Activated naive CD4-positive, alpha-beta T cell treated with anti-CD3 and anti-CD28 coated beads, Interleukin-2, amount 10 ng/mL, durations not matched to agents 7 days and 5 days (primary cell): ENCODE data around the gene HELZ.

Source experiments
- CTCF ChIA-PET: fragments of 350-600 bp; sonication (Branson Sonifier 250); formaldehyde crosslinking; loops from one replicate; lab custom pipeline; 2021; ENCODE audit warnings: antibody characterized with exemption; lab: Charles Lee
- DNase-seq: peaks from one replicate; pipeline ENCODE4 v3.0.0-alpha.2; 2020
- H3K27ac Mint-ChIP-seq: one replicate; pipeline ENCODE4 v1.8.0; 2021; ENCODE audit warnings: mild to moderate bottlenecking, moderate library complexity, mixed read lengths
- H3K27me3 Mint-ChIP-seq: one replicate; pipeline ENCODE4 v1.8.0; 2021; ENCODE audit warnings: mild to moderate bottlenecking, mixed read lengths
- H3K36me3 Mint-ChIP-seq: one replicate; pipeline ENCODE4 v1.8.0; 2021; ENCODE audit warnings: mixed read lengths
- H3K4me1 Mint-ChIP-seq: one replicate; pipeline ENCODE4 v1.8.0; 2021; ENCODE audit warnings: mixed read lengths
- H3K4me3 Mint-ChIP-seq: one replicate; pipeline ENCODE4 v1.8.0; 2021; ENCODE audit warnings: mild to moderate bottlenecking, moderate library complexity, mixed read lengths
- H3K9me3 Mint-ChIP-seq: one replicate; pipeline ENCODE4 v1.8.0; 2021; ENCODE audit warnings: mixed read lengths

Gene HELZ

DNA sequence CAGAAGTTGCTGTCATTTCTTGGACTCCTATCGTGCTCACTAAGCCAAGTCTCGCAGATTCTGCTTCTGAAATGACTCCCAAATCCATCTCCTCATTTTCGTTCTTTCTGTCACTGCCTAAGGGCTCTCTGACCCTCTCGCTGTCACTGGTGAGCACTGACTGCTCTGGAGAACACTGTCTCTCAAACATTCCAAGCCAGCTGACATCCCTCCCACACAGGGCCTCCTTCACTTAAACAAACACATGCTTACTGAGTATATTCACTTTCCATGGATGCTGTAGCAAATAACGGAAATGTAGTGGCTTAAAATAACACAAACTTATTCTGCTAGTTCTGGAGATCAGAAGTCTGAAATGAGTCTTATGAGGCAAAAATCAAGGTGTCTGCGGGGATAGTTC, 181.9 kb downstream of the HELZ start:
- H3K36me3 Mint-ChIP-seq = no peaks in the 10 kb centered on the region
- no peak overlapping the region for H3K4me3 Mint-ChIP-seq
- DNase-seq = no peak
- no peaks in the 10 kb centered on the region for H3K4me1 Mint-ChIP-seq
- no peak overlapping the region for H3K27ac Mint-ChIP-seq
- CTCF ChIA-PET = no interaction called here
- no peaks in the 10 kb centered on the region for H3K27me3 Mint-ChIP-seq
- H3K9me3 Mint-ChIP-seq = no peaks in the 10 kb centered on the region

DNA sequence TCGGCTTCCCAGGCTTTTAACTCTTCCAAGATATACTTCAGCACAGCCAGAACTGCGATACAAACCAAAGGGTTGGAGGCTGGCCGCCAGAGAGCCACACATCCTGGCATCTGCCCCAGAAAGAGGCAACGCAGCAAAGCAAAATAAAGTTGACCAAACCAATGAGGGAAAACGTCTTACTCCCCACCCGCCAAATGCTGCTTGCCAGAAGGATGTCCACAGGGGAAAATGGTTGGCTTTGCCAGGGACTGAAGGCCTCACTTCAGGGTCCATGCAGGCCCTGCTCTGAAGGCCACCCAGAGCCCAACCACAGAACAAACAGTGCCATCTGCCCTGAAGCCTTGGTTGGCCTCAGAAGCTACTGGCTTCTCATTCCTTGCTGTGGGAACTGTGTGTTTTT, 185.6 kb downstream of the HELZ start:
- Mint-ChIP-seq H3K27ac (no peak overlapping the region), H3K27me3 (no peaks in the 10 kb centered on the region), H3K4me1 (no peaks in the 10 kb centered on the region), H3K36me3 (no peaks in the 10 kb centered on the region), H3K4me3 (no peak overlapping the region), H3K9me3 (no peaks in the 10 kb centered on the region)
- no peak for DNase-seq
- CTCF ChIA-PET = no interaction called here

DNA sequence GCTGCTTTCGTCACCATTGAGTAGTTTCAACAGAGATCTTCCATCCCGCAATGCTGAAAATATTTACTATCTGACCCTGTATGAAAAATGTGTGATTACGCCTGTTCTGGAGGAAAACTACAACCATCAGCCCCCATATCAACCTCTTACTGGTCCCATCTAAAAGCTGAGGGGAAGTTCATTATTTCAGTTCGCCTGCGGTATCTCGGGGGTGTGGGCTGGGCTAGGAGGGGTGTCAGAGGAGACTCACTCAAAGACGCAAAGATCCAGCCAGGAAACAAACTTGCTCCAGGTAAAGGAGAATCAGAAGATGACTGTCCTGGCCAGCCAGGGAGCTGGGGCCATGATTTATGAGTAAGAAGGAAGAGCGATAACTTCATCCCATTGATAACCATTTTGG, 187.0 kb downstream of the HELZ start:
- Mint-ChIP-seq H3K9me3 (no peaks in the 10 kb centered on the region), H3K4me3 (no peak overlapping the region), H3K27ac (no peak overlapping the region), H3K36me3 (no peaks in the 10 kb centered on the region), H3K27me3 (no peaks in the 10 kb centered on the region), H3K4me1 (no peaks in the 10 kb centered on the region)
- no peak for DNase-seq
- CTCF ChIA-PET = no interaction called here

DNA sequence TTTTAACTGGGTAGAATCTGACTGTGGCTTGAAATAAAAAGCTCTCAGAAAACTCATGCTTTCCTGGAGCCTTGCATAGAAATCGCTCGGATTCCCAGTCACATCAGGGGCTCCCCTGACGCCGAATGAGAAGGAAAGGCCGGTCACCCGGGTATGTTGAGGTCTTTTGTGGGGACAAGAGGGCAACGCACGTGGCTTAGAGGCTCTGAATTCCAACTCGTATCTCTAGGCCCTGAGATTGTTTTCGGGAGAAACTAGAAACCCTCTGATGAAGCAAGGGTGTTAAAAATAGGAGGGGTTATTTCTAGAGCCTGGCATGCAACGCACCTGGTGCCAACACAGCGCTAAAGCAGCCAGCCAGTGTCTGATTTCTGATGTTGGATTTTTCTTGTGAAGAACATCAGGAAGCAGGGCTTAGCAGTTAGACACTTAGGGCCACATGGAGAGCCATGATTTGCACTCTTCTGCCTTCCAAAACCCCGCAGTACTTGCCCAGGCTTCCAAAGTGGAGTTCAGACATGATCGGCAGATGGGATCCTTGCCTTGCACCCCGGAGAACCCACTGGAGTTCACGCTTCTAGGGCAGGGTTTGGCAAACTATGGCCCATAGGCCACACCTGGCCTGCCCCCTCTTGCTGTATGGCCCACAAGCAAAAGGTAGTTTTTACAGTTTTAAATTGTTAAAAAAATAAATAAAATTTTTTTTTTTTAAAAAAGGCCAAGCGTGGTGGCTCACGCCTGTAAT, 188.1 kb downstream of the HELZ start:
- CTCF ChIA-PET = no interaction called here
- Mint-ChIP-seq H3K27ac (no peak overlapping the region), H3K4me1 (no peaks in the 10 kb centered on the region), H3K27me3 (no peaks in the 10 kb centered on the region), H3K36me3 (no peaks in the 10 kb centered on the region), H3K9me3 (no peaks in the 10 kb centered on the region), H3K4me3 (no peak overlapping the region)
- DNase-seq = peak; percentile 7

DNA sequence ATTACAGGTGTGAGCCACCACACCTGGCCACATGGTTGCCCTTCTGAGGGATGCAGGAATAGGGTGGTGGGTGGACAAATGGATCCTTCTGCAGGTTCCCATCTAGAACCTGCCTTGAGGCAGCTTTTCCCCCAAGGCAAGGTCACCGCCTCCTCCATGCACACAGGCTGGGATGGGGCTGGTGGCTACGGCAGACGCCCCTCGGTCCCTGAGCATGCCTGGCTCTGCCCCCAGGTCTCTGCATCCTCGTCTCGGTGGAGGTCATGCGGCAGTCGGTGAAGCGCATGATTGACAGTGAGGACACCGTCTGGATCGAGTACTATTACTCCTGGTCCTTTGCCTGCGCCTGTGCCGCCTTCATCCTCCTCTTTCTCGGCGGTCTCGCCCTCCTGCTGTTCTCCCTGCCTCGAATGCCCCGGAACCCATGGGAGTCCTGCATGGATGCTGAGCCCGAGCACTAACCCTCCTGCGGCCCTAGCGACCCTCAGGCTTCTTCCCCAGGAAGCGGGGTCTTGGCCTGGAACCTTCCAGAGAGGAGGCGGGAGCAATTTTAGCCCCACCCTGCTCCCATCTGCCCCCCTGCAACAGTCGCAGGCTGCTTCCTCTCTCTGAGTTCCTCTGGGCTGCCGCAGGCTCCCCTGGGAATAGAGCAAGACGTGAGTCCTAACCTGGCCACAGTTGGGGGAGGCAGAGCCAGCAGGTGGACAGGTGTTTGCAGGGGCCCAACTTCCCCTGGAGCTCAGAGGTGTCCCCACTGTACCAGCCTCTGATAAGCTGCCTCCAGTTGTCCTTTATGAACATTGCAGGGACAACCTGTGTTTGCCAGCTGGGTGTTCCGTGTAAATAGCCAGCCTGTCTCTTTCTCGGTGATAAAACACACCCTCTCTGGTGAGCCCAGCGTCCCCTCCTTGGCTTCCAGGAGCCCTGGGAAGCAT, 188.9 kb downstream of the HELZ start:
- H3K36me3 Mint-ChIP-seq = no peaks in the 10 kb centered on the region
- H3K9me3 Mint-ChIP-seq = no peaks in the 10 kb centered on the region
- peak; percentile 9 for DNase-seq
- CTCF ChIA-PET = no interaction called here
- H3K4me1 Mint-ChIP-seq = no peaks in the 10 kb centered on the region
- H3K27me3 Mint-ChIP-seq = no peaks in the 10 kb centered on the region
- no peak overlapping the region for H3K4me3 Mint-ChIP-seq
- H3K27ac Mint-ChIP-seq = no peak overlapping the region

DNA sequence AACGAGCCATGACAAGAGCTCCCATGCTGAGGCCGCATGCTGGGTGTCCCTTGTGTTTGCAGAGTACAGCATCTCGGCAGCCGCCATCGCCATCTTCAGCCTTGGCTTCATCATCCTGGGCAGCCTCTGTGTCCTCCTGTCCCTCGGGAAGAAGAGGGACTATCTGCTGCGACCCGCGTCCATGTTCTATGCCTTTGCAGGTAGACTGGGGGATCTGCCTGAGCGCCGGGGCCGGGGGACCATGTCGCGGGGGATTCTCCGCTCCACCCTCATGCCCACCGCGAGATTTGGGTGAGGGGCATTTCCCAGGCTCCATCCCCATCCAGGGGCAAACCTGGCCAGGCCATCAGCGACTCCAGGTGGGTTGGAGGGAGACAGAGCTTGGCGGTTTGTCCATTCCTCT, 190.0 kb downstream of the HELZ start:
- Mint-ChIP-seq H3K27ac (no peak overlapping the region), H3K4me1 (no peaks in the 10 kb centered on the region), H3K36me3 (no peaks in the 10 kb centered on the region), H3K27me3 (no peaks in the 10 kb centered on the region), H3K9me3 (no peaks in the 10 kb centered on the region), H3K4me3 (no peak overlapping the region)
- CTCF ChIA-PET = no interaction called here
- DNase-seq = peak; percentile 16

DNA sequence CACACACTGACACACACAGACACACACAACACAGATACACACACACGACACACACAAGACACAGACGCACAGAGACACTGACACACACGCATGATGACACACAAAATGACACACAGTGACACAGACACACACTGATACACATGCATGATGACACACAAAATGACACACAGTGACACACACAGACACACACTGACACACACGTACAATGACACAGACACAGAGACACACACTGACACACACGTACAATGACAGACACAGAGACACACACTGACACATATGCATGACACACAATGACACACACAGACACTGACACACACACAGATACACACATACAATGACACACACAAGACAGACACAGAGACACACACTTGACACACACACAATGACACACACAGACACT, 190.4 kb downstream of the HELZ start:
- H3K4me3 Mint-ChIP-seq = no peak overlapping the region
- CTCF ChIA-PET = no interaction called here
- no peaks in the 10 kb centered on the region for H3K27me3 Mint-ChIP-seq
- no peaks in the 10 kb centered on the region for H3K4me1 Mint-ChIP-seq
- H3K9me3 Mint-ChIP-seq = peaks cover 1% of the 10 kb centered on the region
- DNase-seq = no peak
- no peaks in the 10 kb centered on the region for H3K36me3 Mint-ChIP-seq
- H3K27ac Mint-ChIP-seq = no peak overlapping the region

DNA sequence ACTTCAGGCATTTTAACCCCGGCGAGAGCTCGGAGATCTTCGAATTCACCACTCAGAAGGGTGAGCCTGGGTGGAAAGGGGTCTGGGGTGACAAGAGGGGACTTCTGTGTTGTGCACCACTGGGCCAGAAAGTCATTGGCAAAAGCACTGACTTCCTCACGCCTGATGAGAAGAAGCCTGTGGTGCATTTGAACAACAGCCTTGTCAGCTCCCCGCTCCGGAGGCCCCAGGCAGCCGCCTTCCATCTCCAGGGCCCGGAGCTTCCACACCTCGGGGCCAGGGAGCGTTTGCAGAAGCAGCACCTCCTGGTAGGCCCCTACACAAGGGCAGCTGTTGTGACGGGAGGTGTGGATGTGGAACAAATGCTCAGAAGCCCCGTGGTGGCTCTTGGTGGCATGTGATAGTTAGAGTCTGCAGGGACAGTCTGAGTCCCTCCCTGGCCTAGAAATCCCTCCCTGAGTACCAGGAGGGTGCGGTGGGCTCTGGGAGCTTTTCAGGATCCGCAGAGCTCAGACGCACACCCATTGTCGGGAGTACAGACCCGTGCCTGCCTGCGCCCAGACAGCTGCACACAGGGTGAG, 190.9 kb downstream of the HELZ start:
- CTCF ChIA-PET = no interaction called here
- no peaks in the 10 kb centered on the region for H3K27me3 Mint-ChIP-seq
- no peaks in the 10 kb centered on the region for H3K36me3 Mint-ChIP-seq
- H3K9me3 Mint-ChIP-seq = peaks cover 6% of the 10 kb centered on the region
- DNase-seq = peak; percentile 8
- no peak overlapping the region for H3K4me3 Mint-ChIP-seq
- no peaks in the 10 kb centered on the region for H3K4me1 Mint-ChIP-seq
- no peak overlapping the region for H3K27ac Mint-ChIP-seq

DNA sequence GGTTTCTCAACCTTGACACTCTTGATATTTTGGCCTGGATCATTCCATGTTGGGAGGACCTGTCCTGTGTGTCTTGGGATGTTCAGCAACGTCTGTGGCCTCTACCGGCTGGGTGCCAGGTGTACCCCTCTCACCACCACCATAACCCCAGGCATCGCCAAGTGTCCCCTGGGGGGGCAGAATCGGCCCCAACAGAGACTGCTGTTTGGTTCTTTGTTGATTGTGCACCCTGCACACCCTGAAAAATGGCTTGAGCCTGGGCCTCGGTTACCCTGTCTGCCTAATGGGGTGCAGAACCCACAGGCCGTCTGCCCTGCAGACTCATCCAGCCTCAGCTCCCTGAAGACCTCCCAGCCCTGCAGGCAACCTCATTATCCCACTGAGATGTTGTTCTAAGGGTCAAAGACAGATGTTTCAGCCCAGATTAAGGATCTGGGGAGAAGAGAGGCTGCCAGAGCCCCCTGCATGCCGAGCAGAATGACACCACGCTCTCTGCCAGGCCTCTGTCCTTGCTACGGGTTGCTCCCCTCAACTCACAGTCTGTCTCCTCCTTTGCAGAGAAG, 191.5 kb downstream of the HELZ start:
- Mint-ChIP-seq H3K36me3 (peaks cover 4% of the 10 kb centered on the region), H3K4me3 (no peak overlapping the region), H3K27me3 (peaks cover 4% of the 10 kb centered on the region), H3K27ac (no peak overlapping the region), H3K9me3 (peaks cover 11% of the 10 kb centered on the region), H3K4me1 (no peaks in the 10 kb centered on the region)
- peak; percentile 13 for DNase-seq
- CTCF ChIA-PET = no interaction called here

DNA sequence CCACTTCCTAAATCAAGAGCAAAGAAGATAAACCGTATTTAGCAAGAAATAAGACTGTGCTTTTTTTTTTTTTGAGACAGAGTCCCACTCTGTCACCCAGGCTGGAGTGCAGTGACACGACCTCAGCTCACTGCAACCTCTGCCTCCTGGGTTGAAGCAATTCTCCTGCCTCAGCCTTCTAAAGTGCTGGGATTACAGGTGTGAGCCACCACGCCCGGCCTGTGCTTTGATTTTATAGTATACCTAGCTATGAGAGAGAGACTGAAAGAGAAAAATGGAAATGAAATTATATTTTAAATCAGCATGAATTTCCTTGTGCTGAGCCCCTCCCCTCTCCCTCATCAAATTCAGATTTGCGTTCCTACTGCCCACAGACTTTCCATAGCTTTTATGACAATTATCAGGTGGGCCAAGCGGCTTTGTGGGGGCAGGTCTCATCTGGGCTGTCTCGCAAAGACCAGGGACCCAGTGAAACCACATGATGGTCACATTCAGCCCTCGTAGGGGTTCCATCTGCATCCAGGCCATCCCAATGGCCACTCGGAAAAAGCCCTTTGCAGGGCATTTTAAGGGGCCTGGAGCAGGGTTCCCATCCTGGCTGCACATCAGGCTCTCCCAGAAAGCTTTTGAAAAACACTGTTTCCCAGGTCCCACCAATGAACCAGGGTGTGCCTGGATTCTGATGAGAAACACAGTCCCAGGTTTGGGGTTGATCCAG, 192.1 kb downstream of the HELZ start:
- H3K27me3 Mint-ChIP-seq = peaks cover 4% of the 10 kb centered on the region
- H3K4me1 Mint-ChIP-seq = no peaks in the 10 kb centered on the region
- H3K9me3 Mint-ChIP-seq = peaks cover 13% of the 10 kb centered on the region
- H3K36me3 Mint-ChIP-seq = peaks cover 4% of the 10 kb centered on the region
- CTCF ChIA-PET = interaction anchor here (0.7 kb wide), 1 partner anchor 424 kb away, joined by 3 read pairs; no protein-coding TSS in a partner anchor
- no peak overlapping the region for H3K27ac Mint-ChIP-seq
- H3K4me3 Mint-ChIP-seq = no peak overlapping the region
- peak; percentile 7 for DNase-seq

DNA sequence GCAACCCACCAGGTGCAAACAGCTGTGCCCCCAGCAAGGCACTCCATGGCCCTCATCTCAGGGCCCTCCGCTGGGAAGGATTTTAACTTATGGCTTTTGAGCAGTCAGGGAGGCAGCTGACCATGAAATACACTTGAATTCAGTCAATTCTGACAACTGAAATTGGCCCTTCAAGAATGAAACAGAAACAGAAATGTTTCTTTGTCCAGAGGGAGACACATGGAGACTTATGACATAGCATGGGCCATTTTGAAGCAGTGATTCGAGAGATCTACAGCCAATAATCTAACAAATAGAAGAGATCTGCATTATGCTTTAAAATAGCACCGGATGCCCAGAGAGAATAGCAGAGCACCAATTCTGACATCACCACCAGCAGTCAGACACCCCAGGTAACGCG, 193.2 kb downstream of the HELZ start:
- peaks cover 4% of the 10 kb centered on the region for H3K27me3 Mint-ChIP-seq
- peaks cover 18% of the 10 kb centered on the region for H3K9me3 Mint-ChIP-seq
- H3K27ac Mint-ChIP-seq = no peak overlapping the region
- no peaks in the 10 kb centered on the region for H3K4me1 Mint-ChIP-seq
- CTCF ChIA-PET = no interaction called here
- H3K4me3 Mint-ChIP-seq = no peak overlapping the region
- peaks cover 4% of the 10 kb centered on the region for H3K36me3 Mint-ChIP-seq
- peak; percentile 15 for DNase-seq

DNA sequence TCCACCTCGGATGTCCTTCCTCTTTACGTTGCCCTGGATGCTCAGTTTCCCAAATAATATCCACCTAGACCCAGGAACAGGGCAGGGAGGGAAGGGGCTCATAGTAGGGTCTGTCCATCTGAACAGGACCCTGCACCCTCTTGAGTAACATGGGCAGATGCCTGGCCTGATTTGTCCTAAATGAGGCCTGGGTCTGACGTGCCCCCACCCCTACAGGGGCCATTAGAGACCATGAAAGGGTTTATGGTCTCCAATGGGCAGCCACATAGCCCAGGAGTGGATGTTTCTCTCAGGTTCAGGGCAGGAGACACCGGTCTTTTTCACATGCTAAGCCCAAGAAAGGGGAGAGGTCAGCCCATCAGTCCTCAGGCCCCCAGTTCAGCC, 193.8 kb downstream of the HELZ start:
- Mint-ChIP-seq H3K9me3 (peaks cover 18% of the 10 kb centered on the region), H3K27ac (no peak overlapping the region), H3K4me1 (no peaks in the 10 kb centered on the region), H3K4me3 (no peak overlapping the region), H3K36me3 (peaks cover 4% of the 10 kb centered on the region), H3K27me3 (peaks cover 4% of the 10 kb centered on the region)
- no peak for DNase-seq
- CTCF ChIA-PET = no interaction called here

DNA sequence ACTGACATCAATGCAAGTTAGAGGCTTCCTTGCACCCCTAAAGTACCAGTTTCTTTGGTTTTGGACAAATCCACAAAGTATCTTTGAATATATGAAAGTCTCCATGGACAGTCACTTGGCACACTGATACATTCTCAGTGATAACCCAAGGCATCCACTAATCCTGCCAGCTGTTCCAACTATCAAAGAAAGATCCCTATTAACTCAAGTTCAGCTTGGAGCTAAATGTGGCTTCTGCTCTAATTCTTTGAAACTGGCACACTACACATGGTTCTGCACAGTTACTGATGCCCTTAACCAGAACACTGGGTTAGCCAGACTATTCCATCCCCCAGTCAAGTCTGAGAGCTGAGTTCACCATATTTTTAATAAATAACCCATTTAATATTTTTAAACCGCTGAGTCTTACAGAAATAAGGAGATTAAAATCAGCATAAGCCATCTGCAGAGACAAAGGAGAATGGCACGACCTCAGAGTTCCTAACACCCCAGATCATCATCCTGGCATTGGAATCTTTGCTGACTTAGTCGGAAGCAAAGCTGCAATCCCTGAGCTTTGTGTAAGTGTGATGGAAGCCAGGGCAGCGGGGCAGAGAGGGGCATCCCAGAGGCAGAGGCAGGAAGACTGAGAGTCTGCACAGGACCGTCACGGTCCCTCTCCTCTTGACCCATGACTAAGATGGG, 194.4 kb downstream of the HELZ start:
- peak; percentile 6 for DNase-seq
- H3K27ac Mint-ChIP-seq = no peak overlapping the region
- H3K9me3 Mint-ChIP-seq = peaks cover 18% of the 10 kb centered on the region
- no peaks in the 10 kb centered on the region for H3K4me1 Mint-ChIP-seq
- H3K27me3 Mint-ChIP-seq = peaks cover 4% of the 10 kb centered on the region
- H3K4me3 Mint-ChIP-seq = no peak overlapping the region
- CTCF ChIA-PET = no interaction called here
- H3K36me3 Mint-ChIP-seq = peaks cover 4% of the 10 kb centered on the region
